Mesenchymal stem cell (in vitro differentiated cells and primary cell): ENCODE data around the gene FAM229B.
A peak's percentile ranks its signal among the peaks of the same experiment; 100 is the strongest.

Source experiments
- DNase-seq: peaks from one replicate; pipeline ENCODE4 v3.0.0-alpha.2; 2013
- H2AFZ ChIP-seq: one replicate; pipeline ENCODE4 v1.6.1; 2013; ENCODE audit warnings: low read depth, mild to moderate bottlenecking, control low read depth, inconsistent platforms, low read length, moderate library complexity
- H2AK5ac ChIP-seq: 2 replicates; pipeline ENCODE4 v1.6.1; 2013; ENCODE audit warnings: low read length, moderate library complexity, mild to moderate bottlenecking, inconsistent platforms; ENCODE audit not compliant: severe bottlenecking
- H2BK120ac ChIP-seq: one replicate; pipeline ENCODE4 v1.6.1; 2013; ENCODE audit warnings: low read depth, mild to moderate bottlenecking, inconsistent platforms, low read length, moderate library complexity
- H2BK12ac ChIP-seq, 2 experiments: one replicate each; pipeline ENCODE4 v1.6.1; 2013; ENCODE audit warnings: inconsistent platforms in 2 of 2, low read length in 2 of 2, mild to moderate bottlenecking in 2 of 2, moderate library complexity in 2 of 2, control low read depth in 1 of 2
- H2BK15ac ChIP-seq: one replicate; pipeline ENCODE4 v1.6.1; 2013; ENCODE audit warnings: mild to moderate bottlenecking, low read depth, inconsistent platforms; ENCODE audit not compliant: poor library complexity, severe bottlenecking
- H2BK5ac ChIP-seq: 2 replicates; pipeline ENCODE4 v1.6.1; 2013; ENCODE audit warnings: low read depth, mild to moderate bottlenecking, low read length, control low read depth, inconsistent platforms; ENCODE audit not compliant: poor library complexity, severe bottlenecking
- H3K14ac ChIP-seq, 2 experiments: one replicate each; pipeline ENCODE4 v1.6.1; 2013; ENCODE audit warnings: inconsistent platforms in 2 of 2, low read length in 2 of 2, control low read depth in 1 of 2, mild to moderate bottlenecking in 1 of 2, moderate library complexity in 1 of 2
- H3K18ac ChIP-seq, 2 experiments: one replicate each; pipeline ENCODE4 v1.6.1; 2013; ENCODE audit warnings: inconsistent platforms in 2 of 2, low read length in 2 of 2, control low read depth in 1 of 2, low read depth in 1 of 2, mild to moderate bottlenecking in 1 of 2
- H3K23ac ChIP-seq, 2 experiments: one replicate each; pipeline ENCODE4 v1.6.1; 2013; ENCODE audit warnings: inconsistent platforms in 2 of 2, low read length in 2 of 2, mild to moderate bottlenecking in 2 of 2, moderate library complexity in 2 of 2, control low read depth in 1 of 2
- H3K27ac ChIP-seq: 2 replicates; pipeline ENCODE4 v1.5.1; 2013; ENCODE audit warnings: mild to moderate bottlenecking, moderate library complexity, low read length, control low read depth, inconsistent platforms; ENCODE audit not compliant: poor library complexity, severe bottlenecking
- H3K27me3 ChIP-seq, 2 experiments: 2 replicates each; pipeline versions ENCODE4 v1.6.1 to v1.7.0; 2013; ENCODE audit warnings: low read length in 2 of 2, mild to moderate bottlenecking in 2 of 2, moderate library complexity in 2 of 2, control low read depth in 1 of 2, inconsistent platforms in 1 of 2; ENCODE audit not compliant: control insufficient read depth in 1 of 2, insufficient read depth in 1 of 2
- H3K36me3 ChIP-seq, 2 experiments: 2 replicates each; pipeline versions ENCODE4 v1.6.1 to v1.7.0; 2013; ENCODE audit warnings: low read length in 2 of 2, control low read depth in 1 of 2, inconsistent platforms in 1 of 2, low read depth in 1 of 2, mild to moderate bottlenecking in 1 of 2; ENCODE audit not compliant: insufficient read depth in 2 of 2, control insufficient read depth in 1 of 2
- H3K4ac ChIP-seq, 2 experiments: one replicate each; pipeline ENCODE4 v1.6.1; 2013; ENCODE audit warnings: inconsistent platforms in 2 of 2, low read length in 2 of 2, mild to moderate bottlenecking in 2 of 2, moderate library complexity in 2 of 2, control low read depth in 1 of 2, low read depth in 1 of 2
- H3K4me1 ChIP-seq: 2 replicates; pipeline ENCODE4 v1.6.1; 2013; ENCODE audit warnings: low read depth, low read length, control low read depth; ENCODE audit not compliant: control insufficient read depth, insufficient read depth
- H3K4me2 ChIP-seq: 2 replicates; pipeline ENCODE4 v1.6.1; 2013; ENCODE audit warnings: low read length, mild to moderate bottlenecking, inconsistent platforms; ENCODE audit not compliant: poor library complexity, severe bottlenecking
- H3K4me3 ChIP-seq, 2 experiments: 2 replicates each; pipeline versions ENCODE4 v1.5.1 to v1.7.0; 2013; ENCODE audit warnings: low read length in 2 of 2, mild to moderate bottlenecking in 2 of 2, control low read depth in 1 of 2, low read depth in 1 of 2; ENCODE audit not compliant: insufficient read depth in 1 of 2
- H3K79me1 ChIP-seq: replicated peaks from 2 replicates; pipeline ENCODE4 v1.6.1; 2013; ENCODE audit warnings: mild to moderate bottlenecking, control low read depth, low read length, inconsistent platforms; ENCODE audit not compliant: poor library complexity, severe bottlenecking
- H3K9ac ChIP-seq: 2 replicates; pipeline ENCODE4 v1.7.0; 2013; ENCODE audit warnings: mild to moderate bottlenecking, low read length, moderate library complexity
- H3K9me3 ChIP-seq: 2 replicates; pipeline ENCODE4 v1.7.0; 2013; ENCODE audit warnings: mild to moderate bottlenecking, low read length; ENCODE audit not compliant: control insufficient read depth
- H4K8ac ChIP-seq: one replicate; pipeline ENCODE4 v1.6.1; 2013; ENCODE audit warnings: inconsistent platforms, mild to moderate bottlenecking, low read length, moderate library complexity
- H4K91ac ChIP-seq: one replicate; pipeline ENCODE4 v1.6.1; 2013; ENCODE audit warnings: mild to moderate bottlenecking, low read length, inconsistent platforms
- WGBS: methylation state at CpG from one replicate; pipeline ENCODE4 v1.1.7; 2013; ENCODE audit warnings: mixed read lengths; 5-methylcytosine and 5-hydroxymethylcytosine counted together

The FAM229B gene

GRCh38 chr6:112038756-112039430 lies 48.5 kb upstream of the FAM229B start:
- WGBS = 94% methylated on average over 14 of the region's 15 CpGs
- H3K27ac ChIP-seq = no peak overlapping the region

GRCh38 chr6:112039431-112039770 lies 48.0 kb upstream of the FAM229B start:
- Histone ChIP-seq H2BK15ac (no peak overlapping the region), H3K4ac (no peak overlapping the region), H4K91ac (no peak overlapping the region), H3K4me2 (no peak overlapping the region), H2AFZ (no peak overlapping the region), H2AK5ac (peak overlapping the region; percentile 20), H2BK12ac (peak overlapping the region in 1 of 2 experiments; percentile 79), H3K36me3 (no peaks in the 10 kb centered on the region), H4K8ac (peak overlapping the region; percentile 23), H3K4me1 (peaks cover 14% of the 10 kb centered on the region), H3K9me3 (no peaks in the 10 kb centered on the region), H3K23ac (no peak overlapping the region), H3K27me3 (no peaks in the 10 kb centered on the region), H3K4me3 (peak overlapping the region in 1 of 2 experiments; percentile 5), H3K9ac (peak overlapping the region; percentile 87), H3K27ac (no peak overlapping the region), H3K18ac (no peak overlapping the region), H2BK120ac (no peak overlapping the region), H3K79me1 (no peaks in the 10 kb centered on the region), H3K14ac (no peak overlapping the region), H2BK5ac (no peak overlapping the region)
- 71% methylated on average over 2 of the region's 2 CpGs for WGBS
- no peak for DNase-seq

More at GRCh38 chr6:112038756-112039430, 48.5 kb upstream of the FAM229B start:
- peak overlapping the region; percentile 21 to 79 for H2BK12ac ChIP-seq
- no peaks in the 10 kb centered on the region for H3K36me3 ChIP-seq
- no peak overlapping the region for H2BK15ac ChIP-seq
- no peak overlapping the region for H2BK5ac ChIP-seq
- no peaks in the 10 kb centered on the region for H3K9me3 ChIP-seq
- no peaks in the 10 kb centered on the region for H3K27me3 ChIP-seq
- no peak overlapping the region for H3K4ac ChIP-seq
- peak overlapping the region in 1 of 2 experiments; percentile 5 for H3K4me3 ChIP-seq
- peak overlapping the region; percentile 23 for H4K8ac ChIP-seq
- no peak overlapping the region for H2AFZ ChIP-seq
- peaks cover 12% of the 10 kb centered on the region for H3K4me1 ChIP-seq
- H3K23ac ChIP-seq = no peak overlapping the region
- H3K4me2 ChIP-seq = no peak overlapping the region
- peak overlapping the region; percentile 87 for H3K9ac ChIP-seq
- peak overlapping the region; percentile 20 for H2AK5ac ChIP-seq
- H3K14ac ChIP-seq = no peak overlapping the region
- no peak overlapping the region for H4K91ac ChIP-seq
- peak overlapping the region in 1 of 2 experiments; percentile 16 for H3K18ac ChIP-seq
- DNase-seq = no peak
- H2BK120ac ChIP-seq = no peak overlapping the region
- H3K79me1 ChIP-seq = no peaks in the 10 kb centered on the region

GRCh38 chr6:112040956-112041355 lies 46.4 kb upstream of the FAM229B start:
- Histone ChIP-seq H2BK120ac (no peak overlapping the region), H3K23ac (no peak overlapping the region), H3K14ac (no peak overlapping the region), H3K27me3 (no peaks in the 10 kb centered on the region), H3K9me3 (no peaks in the 10 kb centered on the region), H4K91ac (no peak overlapping the region), H3K4me1 (peaks cover 15% of the 10 kb centered on the region), H2BK12ac (no peak overlapping the region), H4K8ac (peak overlapping the region; percentile 31), H2AFZ (no peak overlapping the region), H2AK5ac (no peak overlapping the region), H3K4me3 (no peak overlapping the region), H3K36me3 (no peaks in the 10 kb centered on the region), H3K9ac (no peak overlapping the region), H3K18ac (no peak overlapping the region), H3K79me1 (no peaks in the 10 kb centered on the region), H2BK5ac (no peak overlapping the region), H3K4ac (no peak overlapping the region), H3K27ac (no peak overlapping the region), H3K4me2 (no peak overlapping the region), H2BK15ac (no peak overlapping the region)
- no peak for DNase-seq
- 90% methylated on average over 1 of the region's 1 CpG for WGBS

- H2AFZ ChIP-seq = no peak overlapping the region
- H2BK12ac ChIP-seq = peak overlapping the region in 1 of 2 experiments; percentile 2
- H3K36me3 ChIP-seq = no peaks in the 10 kb centered on the region
- H3K4ac ChIP-seq = no peak overlapping the region
- H3K18ac ChIP-seq = no peak overlapping the region
- no peaks in the 10 kb centered on the region for H3K27me3 ChIP-seq
- H2BK120ac ChIP-seq = no peak overlapping the region
- H3K27ac ChIP-seq = no peak overlapping the region
- peak overlapping the region; percentile 8 for H2AK5ac ChIP-seq
- H3K14ac ChIP-seq = no peak overlapping the region
- no peaks in the 10 kb centered on the region for H3K9me3 ChIP-seq
- H4K8ac ChIP-seq = no peak overlapping the region
- no peak overlapping the region for H3K4me3 ChIP-seq
- H2BK5ac ChIP-seq = no peak overlapping the region
- no peak overlapping the region for H3K9ac ChIP-seq
- H4K91ac ChIP-seq = no peak overlapping the region
- no peak for DNase-seq
- H3K4me2 ChIP-seq = no peak overlapping the region
- no peaks in the 10 kb centered on the region for H3K79me1 ChIP-seq
- 84% methylated on average over 2 of the region's 3 CpGs for WGBS
- H3K23ac ChIP-seq = no peak overlapping the region
- peaks cover 15% of the 10 kb centered on the region for H3K4me1 ChIP-seq
- no peak overlapping the region for H2BK15ac ChIP-seq
Measured at GRCh38 chr6:112041535-112041934, 45.9 kb upstream of the FAM229B start.
